HG03060 (cell line): ENCODE results near the gene PSORS1C1.

ENCODE experiments used
- ATAC-seq: cut with Tn5 transposase; IDR thresholded peaks from one replicate; pipeline ENCODE4 v1.9.1; 2021; ENCODE audit warnings: low read depth, moderate number of reproducible peaks; ENCODE audit not compliant: unreplicated experiment

The PSORS1C1 gene

GRCh38 chr6:31094389-31094881 lies 20.2 kb upstream of the PSORS1C1 start:
- ATAC-seq: no peak

- no peak for ATAC-seq
These were observed 18.4 kb upstream of the PSORS1C1 start for GRCh38 chr6:31096215-31096614.

DNA sequence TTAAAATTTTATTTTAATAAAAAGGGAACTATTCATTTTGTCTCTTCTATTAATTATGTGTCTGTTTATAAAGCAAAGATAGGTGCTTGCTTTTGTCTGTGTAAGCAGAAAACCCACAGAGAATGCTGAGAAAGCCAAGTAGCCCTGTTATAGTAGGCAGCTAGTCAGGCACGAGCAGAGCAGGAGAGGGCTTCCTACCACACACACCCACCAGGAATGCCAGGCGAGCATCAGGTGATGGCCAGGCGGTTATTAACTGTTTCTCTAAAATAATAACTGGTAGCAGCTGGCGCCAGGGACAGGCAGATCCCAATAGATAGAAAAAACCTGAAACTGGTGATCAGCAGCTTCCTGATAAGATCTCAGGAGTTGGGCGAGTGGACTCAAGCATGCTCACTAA lies 17.9 kb upstream of the PSORS1C1 start:
- no peak for ATAC-seq

DNA sequence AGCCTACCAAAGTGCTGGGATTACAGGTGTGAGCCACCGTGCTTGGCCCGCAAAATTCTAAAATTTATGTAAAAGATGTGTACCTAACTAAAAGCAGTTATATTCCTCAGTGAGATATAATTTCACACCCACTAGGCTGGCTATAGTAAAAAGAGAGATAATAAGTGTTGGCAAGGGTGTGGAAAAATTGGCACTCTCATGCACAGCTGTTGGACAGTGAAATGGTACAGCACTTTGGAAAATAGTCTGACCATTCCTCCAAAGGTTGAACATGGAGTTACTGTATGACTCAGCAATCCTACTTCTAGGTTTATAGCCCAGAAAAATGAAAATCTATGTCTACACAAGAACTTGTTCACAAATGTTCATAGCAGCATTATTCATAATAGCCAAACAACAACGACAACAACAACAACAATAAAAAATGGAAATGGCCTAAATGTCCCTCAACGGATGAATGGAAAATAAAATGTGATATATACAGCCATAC lies 16.1 kb upstream of the PSORS1C1 start:
- no peak for ATAC-seq

DNA sequence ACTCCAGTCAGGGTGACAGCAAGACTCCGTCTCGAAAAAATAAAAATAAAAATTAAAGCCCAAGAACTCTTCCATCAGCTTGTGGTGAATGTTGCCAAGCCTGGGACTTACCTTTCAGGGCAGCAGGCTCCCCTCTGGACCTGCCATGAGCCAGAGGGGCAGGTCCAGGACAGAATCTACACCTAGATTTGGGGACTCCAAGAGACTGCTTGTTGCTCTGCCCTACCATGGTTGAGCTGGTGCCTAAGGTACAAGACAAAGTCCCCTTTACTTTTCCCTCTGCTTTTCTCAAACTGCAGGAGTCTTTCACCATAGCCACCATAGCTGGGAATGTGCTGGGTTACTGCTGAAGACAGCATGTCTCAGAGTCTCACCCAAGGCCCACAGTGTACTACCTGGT lies 11.5 kb upstream of the PSORS1C1 start:
- no peak for ATAC-seq

- ATAC-seq: no peak
These were observed 7.5 kb upstream of the PSORS1C1 start for GRCh38 chr6:31107052-31107451.

GRCh38 chr6:31110825-31111582 lies 3.6 kb upstream of the PSORS1C1 start:
- no peak for ATAC-seq

DNA sequence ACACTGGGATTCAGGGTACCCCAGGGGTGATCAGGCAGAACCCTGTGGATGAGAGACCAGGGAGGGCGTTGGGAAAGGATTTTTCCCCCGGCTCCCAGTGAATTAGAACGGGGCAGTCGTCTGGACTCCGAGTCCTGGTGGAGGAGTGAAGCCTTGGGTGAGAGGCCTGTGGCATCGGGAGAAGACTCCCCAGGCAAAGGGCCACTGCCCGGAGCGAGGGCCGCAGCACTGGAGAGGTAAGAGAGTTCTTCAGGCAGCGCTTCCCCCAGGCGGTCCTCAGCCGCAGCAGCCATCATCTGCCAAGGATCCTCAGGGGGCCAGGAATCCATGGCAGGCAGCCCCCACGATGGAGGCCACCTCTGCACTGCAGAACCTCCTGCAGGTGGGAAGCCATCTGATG lies 2.9 kb upstream of the PSORS1C1 start:
- ATAC-seq: no peak

DNA sequence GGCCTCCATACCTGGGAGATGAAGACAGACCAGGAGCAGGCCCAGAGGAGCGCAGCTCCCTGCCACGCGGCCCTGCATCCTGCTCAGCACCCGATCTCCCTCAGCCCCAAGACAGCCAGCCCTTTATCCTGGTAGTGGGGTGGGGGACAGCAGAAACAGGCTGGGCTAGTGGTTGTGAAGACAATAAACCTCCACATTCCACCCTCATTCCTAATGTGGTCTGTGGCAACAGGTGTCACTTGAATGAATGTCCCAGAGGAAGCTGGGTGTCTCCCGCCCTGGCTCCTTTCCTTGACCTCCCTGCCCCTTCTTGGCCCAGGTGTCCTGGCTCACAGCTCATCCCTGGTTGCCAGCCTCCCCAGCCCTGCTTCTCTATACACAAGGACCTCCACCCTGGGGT lies 2.1 kb upstream of the PSORS1C1 start, which contains the start of gene C6orf15:
Gene C6orf15, minus strand, starts transcription at position 98 of the 400 bp plus-strand sequence. Its CDS starts 20 bp downstream, at position 78.
- no peak for ATAC-seq

DNA sequence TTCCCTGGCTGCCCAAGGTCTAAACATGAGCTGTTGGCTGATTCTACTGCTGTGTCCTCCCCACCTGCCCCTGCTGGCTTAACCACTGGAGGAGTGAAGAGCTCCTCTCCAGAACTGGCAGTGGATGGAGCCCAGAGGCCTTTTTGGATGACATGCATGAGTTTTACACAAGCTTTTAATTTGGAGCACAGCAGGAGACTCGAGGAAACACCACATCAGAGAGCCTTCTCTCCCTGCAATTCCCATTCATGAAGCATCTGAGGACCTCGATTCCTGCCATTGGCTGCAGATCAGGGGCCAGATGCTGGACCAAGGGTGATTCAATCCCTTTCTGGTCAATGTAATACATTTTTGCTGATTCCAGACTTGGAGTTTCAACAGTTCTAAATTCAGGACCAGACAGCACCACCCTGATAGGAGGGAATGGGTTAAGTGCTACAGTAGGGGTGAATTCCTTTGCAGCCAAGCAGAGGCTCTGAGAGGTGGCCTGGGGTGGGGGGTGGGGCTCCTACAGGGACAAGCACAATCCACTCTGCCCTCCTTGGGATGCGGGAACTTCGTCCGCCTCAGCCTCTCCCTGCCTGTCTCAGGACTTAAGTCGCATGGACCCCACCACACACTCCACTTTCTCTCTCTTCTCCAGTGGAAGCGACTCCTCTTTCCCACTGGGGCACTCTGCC lies 599 bp upstream of the PSORS1C1 start:
- no peak for ATAC-seq

DNA sequence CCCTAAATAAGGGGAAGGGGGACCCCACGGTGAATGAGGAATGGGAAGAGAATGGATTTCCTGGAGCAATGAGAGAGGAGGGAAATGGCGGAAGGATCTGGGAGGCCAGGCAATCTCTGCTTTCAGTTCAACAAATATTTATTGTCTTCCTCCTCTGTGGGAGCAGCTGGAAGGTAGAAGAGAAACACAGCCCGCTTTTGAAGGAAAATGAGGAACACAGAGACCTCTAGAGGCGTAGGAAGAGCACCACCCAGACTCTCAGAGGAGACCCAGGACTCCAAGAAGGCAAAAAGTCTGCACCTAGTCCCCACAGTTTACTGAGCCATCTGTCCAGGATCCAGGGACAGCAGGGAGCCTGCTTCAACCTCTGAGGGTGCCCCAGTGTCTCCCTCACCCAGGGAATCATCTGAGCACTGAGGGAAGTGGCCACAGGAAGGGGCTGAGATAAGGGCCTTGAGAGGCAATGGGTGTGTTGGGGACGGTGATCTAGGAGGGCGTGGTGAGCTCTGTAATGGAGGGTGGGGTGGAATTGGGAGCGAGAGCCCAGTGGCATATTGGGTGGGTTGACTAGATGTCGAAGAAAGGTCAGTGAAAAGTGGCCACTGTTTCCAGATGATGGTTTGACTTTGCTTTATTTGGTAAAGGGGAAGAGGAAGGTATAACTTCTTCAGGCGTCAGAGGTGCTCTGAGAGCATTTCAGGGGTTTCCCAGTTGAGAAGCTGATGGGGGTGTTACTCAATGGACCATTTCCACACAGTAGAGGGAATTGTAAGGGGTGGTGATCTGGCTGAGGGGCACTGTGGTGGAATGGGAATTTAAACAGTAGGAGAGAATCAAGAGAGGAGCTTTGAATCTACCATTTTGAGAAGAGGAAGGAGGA lies 610 bp downstream of the PSORS1C1 start:
- ATAC-seq: no peak

DNA sequence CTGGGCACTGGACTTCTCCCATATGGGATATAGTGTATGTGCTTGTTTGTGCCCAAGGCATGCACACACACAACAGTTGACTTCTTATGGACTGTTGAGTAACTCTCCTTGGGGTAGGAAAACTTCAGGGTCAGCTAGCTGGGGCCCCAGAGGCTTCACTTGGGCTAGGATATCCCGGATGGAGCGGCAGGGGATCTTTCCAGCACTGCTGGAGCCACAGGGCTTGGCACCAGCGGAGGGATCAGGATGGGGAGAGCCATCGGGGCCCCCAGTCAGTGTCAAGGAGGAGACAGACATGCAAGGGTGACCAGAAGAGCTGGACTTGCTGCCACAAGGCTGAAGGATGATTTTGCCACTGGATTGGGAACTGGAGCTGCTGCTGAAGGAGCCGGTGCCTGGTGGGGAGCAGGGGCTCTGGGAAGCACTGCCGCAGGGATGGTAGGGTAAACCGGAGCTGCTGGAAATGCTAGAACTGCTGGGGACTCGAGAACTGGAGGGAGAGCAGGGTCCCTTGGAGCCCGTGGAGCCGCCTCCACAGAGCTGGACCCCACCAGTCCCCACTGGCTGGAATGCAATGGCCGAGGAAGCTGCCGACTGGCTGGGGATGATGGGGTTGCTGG lies 1.5 kb downstream of the PSORS1C1 start:
- ATAC-seq: no peak

DNA sequence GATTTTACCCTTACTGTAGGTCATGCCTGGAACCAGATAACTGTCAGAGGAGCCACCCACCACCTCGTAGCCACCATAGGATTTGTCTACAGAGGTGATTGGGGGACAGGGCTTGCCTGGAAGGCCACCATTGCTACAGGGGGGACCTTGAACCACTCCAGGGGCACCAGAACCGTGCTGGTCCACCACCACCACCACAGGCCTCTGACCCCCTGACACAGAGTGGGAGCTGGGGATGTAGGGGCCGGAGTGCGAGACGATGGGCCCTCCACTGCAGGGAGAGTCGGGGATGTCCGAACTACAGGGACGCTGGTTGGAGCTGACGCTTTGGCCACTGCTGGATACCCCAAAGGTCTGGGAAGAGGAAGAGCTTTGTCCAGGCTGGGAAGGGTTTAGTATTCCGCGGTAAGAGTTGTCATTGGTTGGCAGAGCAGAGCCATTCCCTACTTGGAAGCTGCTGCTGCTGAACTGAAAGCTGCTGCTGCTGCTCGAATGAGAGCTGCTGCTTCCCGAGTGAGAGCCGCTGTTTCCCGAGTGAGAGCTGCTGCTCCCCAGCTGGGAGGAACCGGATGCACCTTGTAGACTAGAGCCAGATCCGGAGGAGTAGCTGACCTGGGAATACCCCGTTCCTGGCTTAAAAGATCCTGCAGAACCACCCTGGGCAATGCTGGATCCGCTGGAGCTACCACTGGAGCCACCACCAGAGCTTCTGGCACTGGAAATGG lies 2.2 kb downstream of the PSORS1C1 start:
- no peak for ATAC-seq

DNA sequence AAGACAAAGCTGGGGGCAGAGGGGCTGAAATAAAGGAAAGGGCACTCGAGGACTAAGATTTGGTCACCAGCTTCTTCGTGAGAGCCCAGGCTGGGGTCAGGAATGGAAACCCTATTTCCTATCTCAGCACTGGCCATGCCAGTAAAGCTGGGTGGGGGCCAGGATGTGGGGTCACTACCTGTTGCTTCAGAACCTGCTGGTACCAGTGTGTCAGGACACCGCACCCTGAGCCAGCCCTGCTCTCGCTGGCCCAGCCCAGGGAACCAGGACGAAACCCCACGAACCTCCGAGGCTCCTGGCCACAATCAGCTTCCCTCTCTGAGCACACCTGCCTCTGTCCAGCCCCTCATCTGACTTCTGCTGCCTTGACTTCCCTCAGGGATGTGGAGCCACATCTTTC lies 3.6 kb downstream of the PSORS1C1 start:
- ATAC-seq: no peak

- ATAC-seq: no peak
These were observed 5.7 kb downstream of the PSORS1C1 start, which contains the start of gene CDSN for GRCh38 chr6:31120151-31120915. CDSN (minus strand) TSS chr6:31120446; CDS start chr6:31120419, 27 bp downstream.

- ATAC-seq: no peak
These were observed 6.7 kb downstream of the PSORS1C1 start for GRCh38 chr6:31121131-31121790.

GRCh38 chr6:31122791-31123706 lies 8.4 kb downstream of the PSORS1C1 start:
- no peak for ATAC-seq
